GM21825 (cell line): ENCODE data around the gene ELF1.
"Not testable (repeated sequence)": the region's sequence is repeated elsewhere in the genome, so short reads cannot be mapped to it uniquely, and the experiment has no call there.

Source experiments
- ATAC-seq: cut with Tn5 transposase; IDR thresholded peaks from one replicate; pipeline ENCODE4 v1.9.1; 2021; ENCODE audit warnings: mild to moderate bottlenecking, moderate library complexity; ENCODE audit not compliant: unreplicated experiment

ELF1 gene

DNA sequence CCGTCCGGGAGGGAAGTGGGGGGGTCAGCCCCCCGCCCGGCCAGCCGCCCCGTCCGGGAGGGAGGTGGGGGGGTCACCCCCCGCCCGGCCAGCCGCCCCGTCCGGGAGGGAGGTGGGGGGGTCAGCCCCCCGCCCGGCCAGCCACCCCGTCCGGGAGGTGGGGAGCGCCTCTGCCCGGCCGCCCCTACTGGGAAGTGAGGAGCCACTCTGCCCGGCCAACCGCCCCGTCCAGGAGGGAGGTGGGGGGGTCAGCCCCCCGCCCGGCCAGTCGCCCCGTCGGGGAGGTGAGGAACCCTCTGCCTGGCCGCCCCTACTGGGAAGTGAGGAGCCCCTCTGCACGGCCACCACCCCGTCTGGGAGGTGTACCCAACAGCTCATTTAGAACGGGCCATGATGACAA is 118.1 kb downstream of the ELF1 start:
- ATAC-seq, result not testable (repeated sequence)

DNA sequence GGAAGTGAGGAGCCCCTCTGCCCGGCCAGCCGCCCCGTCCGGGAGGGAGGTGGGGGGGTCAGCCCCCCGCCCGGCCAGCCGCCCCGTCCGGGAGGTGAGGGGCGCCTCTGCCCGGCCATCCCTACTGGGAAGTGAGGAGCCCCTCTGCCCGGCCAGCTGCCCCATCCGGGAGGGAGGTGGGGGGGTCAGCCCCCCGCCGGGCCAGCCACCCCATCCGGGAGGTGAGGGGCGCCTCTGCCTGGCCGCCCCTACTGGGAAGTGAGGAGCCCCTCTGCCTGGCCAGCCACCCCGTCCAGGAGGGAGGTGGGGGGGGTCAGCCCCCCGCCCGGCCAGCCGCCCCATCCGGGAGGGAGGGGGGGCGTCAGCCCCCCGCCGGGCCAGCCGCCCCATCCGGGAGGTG is 118.5 kb downstream of the ELF1 start:
- not testable (repeated sequence) for ATAC-seq

DNA sequence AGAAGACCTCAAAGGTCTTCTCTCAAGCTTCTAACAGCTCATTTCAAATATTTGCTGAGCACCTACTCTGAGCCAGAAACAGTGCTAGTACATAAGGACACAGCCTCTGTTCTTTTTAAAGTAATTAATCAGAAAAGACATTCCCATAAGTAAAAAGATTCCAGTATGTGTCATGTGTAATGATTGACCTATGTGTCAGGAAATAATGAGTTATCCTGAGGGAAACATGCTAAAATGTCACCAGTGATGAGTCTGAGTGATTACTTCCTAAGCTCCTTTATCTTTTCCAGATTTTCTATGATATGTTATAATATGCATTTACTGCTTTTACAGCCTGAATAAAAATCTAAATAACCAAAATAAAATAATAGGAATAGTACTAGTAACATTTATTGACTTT is 122.1 kb downstream of the ELF1 start:
- no peak for ATAC-seq

DNA sequence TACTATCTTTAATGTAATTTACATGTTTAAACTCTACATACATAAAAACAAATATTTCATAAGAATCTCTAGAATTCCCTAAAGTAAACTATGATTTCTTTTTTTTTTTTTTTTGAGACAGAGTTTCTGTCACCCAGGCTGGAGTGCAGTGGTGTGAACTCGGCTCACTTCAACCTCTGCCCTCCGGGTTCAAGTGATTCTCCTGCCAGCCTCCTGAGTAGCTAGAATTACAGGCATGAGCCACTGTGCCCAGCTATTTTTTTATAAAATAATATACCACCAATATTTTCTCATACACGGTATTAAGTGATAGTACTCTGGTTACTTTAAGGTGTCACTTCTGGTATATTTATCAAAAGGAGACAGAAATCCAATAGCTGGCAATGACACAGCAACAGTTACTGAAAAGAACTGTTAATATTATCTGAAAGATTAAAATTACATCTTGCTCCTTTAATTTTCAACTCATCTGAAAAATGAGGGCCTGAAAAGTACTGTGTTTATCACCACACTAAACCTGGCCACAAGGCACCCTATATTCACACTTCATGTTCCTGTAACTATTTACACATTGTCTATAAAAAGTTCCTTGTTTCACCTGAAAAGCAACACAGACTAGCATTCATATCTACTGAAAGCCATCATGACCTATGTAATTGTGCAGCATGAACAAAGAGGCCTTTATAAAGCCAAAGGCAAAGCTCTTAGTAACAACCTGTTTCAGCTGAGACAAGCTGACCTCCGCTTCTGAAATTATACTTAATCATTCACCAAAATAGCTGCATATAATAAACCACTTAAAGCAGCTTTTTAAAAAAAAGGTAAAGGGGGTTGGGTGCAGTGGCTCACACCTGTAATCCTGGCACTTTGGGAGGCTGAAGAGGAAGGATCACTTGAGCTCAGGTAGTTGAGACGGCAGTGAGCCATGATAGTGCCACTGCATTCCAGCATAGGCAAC is 123.6 kb downstream of the ELF1 start:
- no peak for ATAC-seq

- ATAC-seq, result not testable (repeated sequence)
Observed at GRCh38 chr13:40893573-40893972, 125.5 kb downstream of the ELF1 start.

DNA sequence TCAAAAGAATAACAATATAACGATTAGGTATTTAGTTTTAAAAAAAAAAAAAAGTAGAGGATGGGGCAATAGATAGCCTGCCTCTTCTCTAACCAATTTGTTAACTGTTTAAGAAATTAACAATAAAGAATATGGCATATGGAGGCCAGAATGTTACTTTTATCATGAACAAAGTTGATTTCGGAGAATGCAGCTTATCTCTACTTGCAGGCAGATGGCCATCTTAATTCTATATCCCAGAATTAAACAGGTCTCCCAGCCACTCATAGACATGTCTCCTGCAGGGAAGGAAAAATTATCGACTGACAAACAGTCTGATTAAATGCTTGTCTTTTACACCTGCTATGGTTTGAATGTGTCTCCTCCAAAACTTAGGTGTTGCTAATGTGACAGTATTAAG is 133.1 kb downstream of the ELF1 start:
- no peak for ATAC-seq

GRCh38 chr13:40884175-40884574 is 134.9 kb downstream of the ELF1 start:
- not testable (repeated sequence) for ATAC-seq
